Activated CD8-positive, alpha-beta memory T cell treated with anti-CD3 and anti-CD28 coated beads, Interleukin-2, amount 50 U/mL, for 24 hours (primary cell): ENCODE measurements around the gene ANO5.

Experiments
- DNase-seq: peaks from one replicate; pipeline ENCODE4 v3.0.0-alpha.2; 2020; ENCODE audit errors: extremely low read depth

The ANO5 gene, protein sequence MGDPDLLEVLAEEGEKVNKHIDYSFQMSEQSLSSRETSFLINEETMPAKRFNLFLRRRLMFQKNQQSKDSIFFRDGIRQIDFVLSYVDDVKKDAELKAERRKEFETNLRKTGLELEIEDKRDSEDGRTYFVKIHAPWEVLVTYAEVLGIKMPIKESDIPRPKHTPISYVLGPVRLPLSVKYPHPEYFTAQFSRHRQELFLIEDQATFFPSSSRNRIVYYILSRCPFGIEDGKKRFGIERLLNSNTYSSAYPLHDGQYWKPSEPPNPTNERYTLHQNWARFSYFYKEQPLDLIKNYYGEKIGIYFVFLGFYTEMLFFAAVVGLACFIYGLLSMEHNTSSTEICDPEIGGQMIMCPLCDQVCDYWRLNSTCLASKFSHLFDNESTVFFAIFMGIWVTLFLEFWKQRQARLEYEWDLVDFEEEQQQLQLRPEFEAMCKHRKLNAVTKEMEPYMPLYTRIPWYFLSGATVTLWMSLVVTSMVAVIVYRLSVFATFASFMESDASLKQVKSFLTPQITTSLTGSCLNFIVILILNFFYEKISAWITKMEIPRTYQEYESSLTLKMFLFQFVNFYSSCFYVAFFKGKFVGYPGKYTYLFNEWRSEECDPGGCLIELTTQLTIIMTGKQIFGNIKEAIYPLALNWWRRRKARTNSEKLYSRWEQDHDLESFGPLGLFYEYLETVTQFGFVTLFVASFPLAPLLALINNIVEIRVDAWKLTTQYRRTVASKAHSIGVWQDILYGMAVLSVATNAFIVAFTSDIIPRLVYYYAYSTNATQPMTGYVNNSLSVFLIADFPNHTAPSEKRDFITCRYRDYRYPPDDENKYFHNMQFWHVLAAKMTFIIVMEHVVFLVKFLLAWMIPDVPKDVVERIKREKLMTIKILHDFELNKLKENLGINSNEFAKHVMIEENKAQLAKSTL

DNA sequence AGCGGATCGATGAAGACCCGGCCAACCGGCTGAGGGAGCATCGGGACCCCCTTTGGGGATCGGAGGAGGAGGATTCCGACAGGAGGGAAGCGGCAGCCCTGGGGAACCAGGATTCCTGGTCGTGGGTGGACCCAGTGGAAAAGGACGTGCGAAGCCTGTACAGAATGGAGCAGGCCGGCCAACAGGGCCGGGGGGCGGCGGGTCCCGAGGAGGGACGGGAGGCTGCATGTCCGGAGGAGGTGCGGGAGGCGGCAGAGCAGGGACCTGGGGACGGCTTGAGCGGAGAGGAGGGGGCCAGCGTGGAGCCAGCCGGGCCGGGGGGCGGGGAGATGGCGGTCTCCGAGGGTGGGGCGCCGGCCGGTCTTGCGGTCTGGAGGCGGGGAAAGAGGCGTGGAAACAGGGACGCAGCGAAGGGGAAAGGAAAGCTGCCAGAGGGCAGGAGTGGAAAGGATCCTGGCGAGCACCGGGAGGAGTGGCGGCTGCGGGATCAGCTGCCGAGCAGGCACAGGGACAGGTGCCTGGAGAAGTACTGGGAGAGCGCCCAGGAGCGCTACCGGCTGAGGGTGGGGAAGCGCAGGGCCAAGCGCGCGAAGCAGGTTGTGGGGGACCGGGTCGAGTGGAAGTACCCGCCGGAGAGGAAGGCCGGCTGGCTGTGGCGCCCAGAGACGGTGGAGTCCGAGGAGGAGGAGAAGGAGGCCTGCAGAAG, at the start of gene ANO5:
Gene ANO5 (plus strand): TSS at position 444 of the 706 bp plus-strand sequence. CDS start 408 bp downstream, outside the sequence.
- no peak for DNase-seq

DNA sequence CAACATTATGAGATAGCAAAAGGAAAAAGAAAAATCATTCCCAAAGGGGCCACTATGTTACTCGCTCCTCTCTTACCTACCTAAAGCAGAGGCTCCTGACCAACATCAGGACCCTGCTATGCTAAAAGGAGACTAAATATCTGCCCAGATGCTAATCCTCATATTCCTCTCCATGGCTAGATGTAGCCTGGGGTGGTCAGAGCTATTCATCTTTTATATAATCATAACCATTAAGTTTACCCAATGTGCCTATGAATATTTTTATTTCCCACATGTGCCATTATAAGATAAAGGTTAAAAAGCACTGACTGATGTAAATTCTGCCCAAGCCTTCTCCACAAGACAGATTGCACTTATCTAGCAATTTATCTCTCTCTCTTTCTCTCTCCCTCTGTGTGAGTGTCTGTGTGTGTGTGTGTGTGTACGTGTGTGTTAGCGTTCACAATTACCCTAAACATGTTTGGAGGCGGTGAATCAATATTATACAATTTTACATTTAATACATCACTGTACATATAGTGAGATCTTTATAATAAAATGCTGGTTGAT, 41.2 kb upstream of the ANO5 start:
- no peak for DNase-seq

DNA sequence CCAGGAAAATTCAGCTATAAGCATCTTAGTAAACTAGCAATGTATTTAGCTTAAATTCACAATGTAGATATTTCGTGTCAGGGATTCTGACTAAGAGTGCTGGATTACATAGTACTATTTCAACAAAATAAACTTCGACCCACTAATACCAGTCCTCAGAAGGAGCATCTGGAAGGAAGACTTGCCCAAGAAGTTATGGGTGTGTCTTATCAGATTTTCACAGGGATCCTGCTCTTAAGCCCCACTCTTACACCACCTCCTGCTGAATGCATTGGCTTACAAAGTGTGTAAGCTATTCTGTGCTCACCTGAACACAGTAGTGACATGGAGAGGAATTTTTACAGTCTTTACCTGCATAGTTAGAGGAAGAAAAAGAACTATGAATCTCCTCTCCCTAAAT, 35.4 kb upstream of the ANO5 start:
- no peak for DNase-seq

DNA sequence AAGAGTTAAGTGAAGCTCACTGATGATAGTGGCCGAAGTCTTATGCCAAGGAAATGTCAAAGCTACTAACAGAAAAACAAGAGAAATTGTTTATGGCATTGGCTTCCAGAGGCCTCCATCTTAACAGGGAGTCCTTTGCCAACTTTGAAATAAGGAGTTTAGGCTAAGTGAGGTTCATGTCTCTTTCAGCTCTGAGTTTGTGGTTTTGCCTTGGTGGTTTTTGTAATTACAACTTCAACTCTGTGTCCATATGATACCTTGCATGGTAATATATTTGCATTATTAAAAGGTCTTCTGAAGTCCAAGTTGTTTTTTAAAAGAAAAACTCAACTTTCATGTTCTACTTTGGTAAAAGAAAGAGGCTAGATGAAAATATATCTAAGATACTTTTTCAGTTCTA, 31.4 kb upstream of the ANO5 start:
- DNase-seq = no peak

DNA sequence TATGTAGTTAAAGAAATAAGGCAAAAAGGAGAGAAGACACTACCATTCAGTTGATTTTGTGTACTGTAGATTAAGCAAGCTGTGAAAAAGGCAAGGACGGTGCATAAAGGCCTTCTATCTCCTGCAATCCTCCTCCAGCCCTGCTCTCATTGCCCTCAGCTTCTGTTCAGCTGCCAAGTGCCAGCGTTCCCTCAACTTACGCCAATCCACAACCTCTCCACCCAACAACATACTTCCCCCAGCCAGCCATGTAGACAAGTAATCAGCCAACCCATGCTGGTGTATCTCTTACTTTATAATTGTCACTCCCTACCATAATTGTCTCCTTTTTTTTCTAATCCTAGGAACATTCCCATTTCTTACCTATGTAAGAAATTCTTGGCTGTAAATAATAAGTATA, 30.1 kb upstream of the ANO5 start:
- DNase-seq = no peak

DNA sequence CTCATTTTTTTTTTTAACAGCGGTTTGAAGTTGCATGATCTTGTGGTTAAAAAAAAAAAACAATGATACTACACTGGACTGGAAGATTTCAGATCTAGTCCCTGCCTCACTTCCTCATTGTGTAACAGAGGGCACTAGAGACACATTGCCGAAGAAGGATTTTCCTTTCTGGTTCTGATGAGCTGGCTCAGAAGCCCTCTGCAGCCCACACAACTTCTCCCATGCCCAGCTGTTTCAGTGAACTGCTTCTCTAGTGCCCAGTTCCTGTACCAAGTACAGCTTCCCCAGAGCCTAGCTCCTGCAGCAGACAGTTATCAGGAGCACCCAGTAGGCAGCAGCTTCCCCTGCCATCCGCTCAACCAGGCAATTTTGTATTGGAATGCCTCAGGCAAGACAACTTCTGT, 29.5 kb upstream of the ANO5 start:
- DNase-seq = no peak

DNA sequence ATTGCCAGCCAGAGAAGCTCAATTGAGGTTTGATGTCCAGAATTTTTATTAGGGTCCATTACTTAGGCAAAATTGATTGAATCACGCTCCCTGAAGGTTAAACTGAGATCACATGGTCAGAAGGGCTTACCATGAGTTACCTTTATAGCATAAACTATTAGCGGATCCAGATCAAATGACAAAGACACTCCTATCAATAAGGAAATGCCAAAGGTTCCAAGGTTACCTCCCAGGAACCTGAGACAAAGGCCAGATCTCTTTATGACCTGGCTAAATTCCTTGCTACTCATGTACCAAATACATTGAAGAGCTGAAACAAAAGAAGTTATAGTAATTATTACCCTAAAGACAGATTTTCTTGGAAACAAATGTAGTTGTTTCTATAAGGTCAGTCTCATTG, 27.8 kb upstream of the ANO5 start:
- no peak for DNase-seq

DNA sequence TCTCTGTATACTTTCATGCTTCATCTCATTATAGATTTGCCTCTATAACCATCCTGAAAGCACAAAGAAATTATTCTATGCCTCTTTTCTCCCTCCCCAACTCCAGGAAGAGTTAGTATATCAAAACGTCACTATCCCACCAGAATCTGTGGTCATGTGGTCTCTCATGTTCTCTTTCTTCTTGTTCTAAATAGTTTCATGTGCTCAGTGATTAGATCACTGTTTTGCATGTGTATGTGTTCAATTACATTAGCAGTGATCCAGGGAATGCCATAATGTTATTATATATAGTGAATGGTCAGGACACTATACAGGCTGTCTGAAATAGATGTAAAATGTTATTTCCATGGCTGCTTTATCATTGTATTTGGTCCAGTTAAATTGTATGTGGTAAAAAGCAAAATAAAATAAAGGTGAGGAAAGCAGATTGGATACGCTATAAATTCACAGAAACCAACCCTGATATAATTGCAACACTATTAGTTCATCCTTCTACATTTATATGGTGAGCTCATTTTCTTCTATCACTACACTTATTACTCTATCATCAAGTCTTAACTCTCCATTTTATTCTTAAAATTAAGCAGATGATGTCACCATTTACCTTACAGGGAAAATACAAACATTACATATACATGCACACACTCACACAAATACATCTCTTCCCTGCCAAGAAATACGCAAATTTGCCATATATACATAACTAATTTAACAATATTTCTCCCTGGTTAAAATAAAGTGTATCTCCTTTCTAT, 26.9 kb upstream of the ANO5 start:
- no peak for DNase-seq

DNA sequence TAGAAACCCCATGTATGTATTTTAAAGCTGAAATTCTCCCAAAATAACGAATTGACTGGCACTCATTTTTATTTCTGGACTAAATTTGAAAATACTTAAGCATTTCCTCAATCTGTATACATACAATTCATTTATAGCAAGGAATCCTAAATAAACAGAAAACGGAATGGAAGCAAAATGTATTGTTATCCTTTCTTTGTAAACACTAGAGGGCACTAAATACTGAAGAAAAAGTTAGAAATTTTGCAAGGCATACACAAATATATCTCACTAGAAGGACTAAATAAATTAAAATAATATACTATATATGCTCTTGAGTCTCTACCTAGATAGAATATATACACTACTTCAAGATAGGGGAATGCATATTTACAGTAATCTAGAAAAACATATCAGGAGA, 23.1 kb upstream of the ANO5 start:
- DNase-seq = no peak

DNA sequence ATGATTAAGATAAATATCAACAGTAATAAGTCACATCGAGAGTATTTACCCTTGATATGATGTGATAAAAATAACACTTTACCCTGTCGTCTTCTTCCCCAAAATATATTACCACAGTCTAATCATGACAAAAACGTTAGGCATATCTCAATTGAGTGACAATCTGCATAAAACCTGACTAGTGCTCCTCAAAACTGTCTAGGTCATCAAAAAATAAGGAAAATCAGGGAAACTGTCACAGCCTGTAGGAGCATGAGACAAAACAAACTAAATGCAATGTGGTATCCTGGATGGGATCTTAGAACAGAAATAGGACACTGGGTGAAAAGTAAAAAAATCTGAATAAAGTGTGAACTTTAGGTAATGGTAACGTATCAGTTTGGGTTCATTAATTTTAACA, 19.4 kb upstream of the ANO5 start:
- DNase-seq = no peak

DNA sequence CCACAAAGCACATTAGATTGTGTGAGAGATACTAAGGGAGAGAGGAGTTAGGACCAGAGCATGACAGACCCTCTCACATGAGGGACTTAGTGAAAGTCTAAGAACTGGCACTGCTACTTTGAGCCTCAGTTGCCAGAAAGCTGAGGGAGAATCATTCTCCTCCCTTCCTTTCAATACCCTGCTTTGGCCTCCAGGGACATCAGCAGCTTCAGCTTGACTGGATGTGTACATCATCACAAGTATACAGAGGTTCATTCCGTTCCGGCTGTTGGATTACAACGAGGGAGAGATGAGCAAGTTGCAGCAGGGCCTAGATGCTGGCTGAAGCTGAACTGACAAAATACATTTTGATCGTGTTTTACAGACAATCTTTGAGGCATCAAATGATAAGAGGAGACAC, 15.7 kb upstream of the ANO5 start:
- no peak for DNase-seq

DNA sequence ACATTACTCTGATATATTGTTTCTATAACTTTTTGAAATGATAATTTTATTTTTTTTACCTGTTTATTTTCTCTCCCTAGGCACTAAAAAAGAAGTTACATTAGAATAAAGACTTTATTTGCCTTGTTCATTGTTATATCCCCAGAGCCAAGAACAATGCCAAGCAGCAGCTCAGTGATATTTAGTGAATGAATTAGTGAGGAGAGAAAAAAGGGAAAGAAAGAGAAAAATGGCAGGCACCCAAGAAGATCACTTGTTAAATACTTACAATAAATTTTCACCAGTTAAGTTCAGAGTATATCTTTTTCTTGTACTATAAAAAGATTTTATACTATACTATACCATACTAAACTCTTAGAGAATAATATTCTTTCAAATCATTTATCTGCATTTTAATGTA, 13.3 kb upstream of the ANO5 start:
- DNase-seq = no peak

DNA sequence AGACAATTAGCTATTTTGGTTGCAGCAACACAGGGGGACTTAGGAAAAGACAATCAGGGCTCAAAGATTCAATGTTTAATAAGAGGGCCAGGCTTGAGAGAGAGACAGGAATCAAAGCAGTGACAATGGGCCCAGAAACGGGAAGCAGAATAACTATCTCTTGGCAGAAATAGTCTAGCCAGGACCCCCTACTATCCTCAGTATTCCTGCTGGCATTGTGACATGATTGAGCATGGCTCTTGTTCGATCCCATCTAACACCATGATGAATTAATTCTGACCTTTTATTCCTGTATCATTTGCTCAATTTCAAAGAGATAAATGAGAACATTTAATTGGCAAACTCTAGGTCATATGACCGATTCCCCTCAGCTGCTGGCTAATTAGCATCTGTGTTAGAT, 12.8 kb upstream of the ANO5 start:
- no peak for DNase-seq

DNA sequence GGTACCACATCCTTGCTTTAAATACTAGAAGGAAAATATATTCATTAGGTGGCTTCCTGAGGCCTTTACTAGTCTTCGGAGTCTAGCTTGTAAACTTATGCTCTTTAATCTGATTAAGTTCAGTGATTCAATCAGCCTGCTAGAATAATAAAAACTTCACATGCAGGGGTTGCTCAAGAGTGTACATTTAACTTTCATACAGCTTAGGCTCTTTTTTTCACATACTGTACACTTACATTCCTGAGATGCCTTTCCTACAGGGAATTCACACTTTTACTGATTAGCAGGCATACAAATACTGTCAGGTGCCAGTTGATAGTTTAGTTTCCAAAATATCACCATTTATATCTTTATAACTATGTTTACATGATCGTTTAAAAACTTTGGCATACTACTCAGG, 3.2 kb upstream of the ANO5 start:
- DNase-seq = no peak

DNA sequence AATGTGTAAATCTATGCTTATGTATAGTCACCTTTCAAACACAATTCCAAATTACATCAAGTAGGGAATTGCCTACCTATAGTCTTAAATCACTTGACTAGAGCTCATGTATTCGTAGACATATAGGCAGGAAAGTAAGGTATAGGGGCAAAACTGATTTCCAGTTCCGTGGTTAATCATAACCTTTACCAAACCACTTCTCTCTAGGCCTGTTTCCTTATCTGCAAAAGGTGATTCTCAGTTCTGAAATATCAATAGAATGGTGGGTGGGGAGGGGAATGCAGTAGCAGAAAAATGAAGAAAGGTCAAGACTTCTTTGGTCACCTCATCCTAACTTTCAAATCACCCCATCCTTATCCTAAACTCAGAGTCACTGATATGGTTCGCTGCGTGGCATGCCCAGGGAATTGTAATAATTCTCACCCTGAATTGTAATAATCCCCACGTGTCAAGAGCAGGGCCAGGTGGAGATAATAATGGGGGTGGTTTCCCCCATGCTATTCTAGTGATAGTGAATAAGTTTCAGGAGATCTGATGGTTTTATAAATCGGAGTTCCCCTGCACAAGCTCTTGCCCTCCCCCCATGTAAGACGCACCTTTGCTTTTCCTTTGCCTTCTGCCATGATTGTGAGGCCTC, 1.9 kb upstream of the ANO5 start:
- DNase-seq = no peak

DNA sequence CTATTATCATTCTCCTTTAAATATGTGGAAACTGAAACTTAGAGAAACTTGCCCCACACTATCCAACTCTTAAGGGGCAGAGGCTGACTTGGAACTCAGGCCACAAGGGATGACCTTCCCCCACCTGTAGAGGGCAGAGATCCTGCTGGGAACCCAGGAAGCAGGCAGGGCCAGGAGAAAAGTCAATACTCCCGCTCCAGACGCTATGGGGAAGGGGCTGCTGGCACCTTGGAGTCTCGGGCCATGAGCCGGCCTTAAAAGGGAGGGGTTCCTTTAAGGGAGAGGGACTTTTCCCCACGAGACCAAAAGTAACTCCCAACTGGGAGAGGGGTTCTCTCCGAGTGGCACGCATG, 620 bp upstream of the ANO5 start:
- DNase-seq = no peak

DNA sequence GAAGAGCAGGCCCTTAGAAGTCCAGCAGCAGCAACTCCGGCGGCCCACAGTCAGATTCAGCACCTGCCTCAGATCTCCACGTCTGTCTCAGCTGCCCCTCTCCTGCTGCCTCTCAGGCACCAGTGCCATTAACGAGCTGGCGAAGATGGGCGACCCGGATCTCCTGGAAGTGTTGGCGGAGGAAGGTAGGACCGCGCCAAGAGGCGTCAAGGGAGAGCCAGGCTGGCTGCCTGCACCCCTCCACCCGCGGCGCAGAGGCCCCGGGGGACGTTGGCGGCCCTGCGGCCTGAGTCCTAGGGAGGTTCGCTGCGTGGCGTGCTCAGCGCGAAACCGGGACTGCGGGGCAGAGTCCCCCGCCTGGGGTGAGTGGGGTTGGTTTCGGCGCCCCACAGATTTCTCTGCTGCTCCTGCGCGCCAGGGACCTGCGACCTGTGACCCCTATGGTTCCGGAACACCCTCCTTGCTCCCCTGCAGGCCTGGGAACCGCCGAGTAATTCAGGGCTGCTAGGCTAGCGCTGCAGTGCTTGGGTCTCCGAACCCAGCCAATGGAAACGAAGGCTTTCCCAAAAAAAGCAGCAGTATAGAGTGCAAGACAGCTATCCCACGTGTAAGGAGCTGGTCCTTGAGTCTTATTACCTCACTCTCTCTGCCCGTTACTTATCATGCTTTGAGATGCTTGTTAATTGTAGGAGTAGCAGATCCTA, 615 bp downstream of the ANO5 start:
- DNase-seq = no peak

DNA sequence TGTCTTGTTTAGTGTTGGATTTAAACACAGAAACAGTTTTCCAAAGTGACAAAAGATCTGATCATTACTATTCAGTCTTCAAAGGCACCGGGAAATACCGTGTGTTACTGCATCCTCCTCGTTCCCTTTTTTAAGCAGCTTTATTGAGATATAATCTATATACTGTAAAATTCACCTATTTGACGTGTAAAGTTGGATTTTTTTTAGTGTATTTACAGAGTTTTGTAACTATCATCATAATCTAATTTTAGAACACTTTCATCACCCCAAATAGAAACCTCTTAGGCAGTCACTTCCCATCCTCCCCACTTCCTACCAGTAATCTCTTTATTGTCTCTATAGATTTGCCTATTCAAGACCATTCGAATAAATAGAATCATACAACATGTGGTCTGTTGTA, 1.4 kb downstream of the ANO5 start:
- no peak for DNase-seq

DNA sequence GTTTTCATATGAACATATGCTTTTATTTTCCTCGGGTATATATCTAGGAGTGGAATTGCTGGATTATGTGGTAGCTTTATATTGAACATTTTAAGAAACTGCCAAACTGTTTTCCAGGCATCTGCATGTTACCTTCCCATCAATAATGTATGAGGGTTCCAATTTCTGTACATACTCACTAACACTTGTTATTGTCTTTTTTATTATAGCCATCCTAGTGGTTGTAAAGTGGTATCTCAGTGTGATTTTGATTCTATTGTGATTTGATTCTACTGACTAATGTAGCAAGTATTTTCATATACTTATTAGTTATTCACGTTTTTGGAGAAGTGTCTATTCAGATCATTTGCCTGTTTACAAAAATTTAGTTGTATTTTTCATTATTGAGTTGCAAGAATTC, 2.0 kb downstream of the ANO5 start:
- DNase-seq = no peak
